HG02588 (cell line): ENCODE data around the gene TASP1.

Experiments used
- ATAC-seq: cut with Tn5 transposase; IDR thresholded peaks from one replicate; pipeline ENCODE4 v1.9.1; 2021; ENCODE audit warnings: mild to moderate bottlenecking, moderate library complexity; ENCODE audit not compliant: unreplicated experiment

The TASP1 gene

DNA sequence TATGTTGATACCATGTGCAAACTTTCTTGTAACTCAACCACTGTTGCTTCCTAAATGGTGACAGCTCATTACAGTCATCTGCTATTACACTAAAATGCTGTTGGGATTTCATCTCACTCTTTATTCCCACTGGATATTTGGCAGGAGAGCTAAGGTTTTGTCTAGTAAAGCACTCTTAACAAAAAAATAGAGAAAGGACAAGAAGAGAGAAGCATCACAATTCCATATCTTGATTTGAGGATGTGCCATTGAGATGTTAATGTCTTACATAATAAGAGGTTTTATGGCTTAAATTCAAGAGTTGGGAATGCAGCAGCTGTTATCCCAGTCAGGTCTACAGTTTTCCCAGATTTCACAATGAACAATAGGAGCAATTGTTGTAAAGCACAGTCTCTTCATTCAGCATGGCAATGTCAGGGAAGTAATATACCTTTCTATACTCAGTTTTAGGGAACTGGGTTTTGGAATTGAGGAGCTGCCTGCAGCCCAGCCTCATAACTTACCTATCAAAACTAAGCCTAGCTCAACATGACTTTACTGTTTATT, 282.7 kb downstream of the TASP1 start:
- ATAC-seq, result no peak

GRCh38 chr20:13355411-13355810, 283.3 kb downstream of the TASP1 start:
- ATAC-seq, result no peak

- no peak for ATAC-seq
Observed at GRCh38 chr20:13353261-13353945, 285.3 kb downstream of the TASP1 start.

DNA sequence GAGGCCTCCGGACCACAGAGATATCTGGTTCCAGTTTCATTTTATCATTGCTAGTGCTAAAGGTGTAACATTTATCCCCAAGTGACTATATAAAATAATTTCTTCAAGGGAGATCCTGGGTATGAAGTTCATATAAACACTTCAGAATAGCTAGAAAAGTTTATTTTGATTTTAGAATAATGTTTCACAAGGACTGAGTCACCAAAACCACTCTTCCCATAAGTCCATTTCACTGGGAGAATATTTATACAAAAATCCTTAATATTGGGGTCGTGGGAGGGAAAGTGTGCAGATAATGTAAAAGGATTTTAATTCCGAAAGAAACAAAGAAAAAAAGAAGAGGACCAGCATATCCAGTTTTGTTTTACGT, 289.5 kb downstream of the TASP1 start:
- no peak for ATAC-seq

DNA sequence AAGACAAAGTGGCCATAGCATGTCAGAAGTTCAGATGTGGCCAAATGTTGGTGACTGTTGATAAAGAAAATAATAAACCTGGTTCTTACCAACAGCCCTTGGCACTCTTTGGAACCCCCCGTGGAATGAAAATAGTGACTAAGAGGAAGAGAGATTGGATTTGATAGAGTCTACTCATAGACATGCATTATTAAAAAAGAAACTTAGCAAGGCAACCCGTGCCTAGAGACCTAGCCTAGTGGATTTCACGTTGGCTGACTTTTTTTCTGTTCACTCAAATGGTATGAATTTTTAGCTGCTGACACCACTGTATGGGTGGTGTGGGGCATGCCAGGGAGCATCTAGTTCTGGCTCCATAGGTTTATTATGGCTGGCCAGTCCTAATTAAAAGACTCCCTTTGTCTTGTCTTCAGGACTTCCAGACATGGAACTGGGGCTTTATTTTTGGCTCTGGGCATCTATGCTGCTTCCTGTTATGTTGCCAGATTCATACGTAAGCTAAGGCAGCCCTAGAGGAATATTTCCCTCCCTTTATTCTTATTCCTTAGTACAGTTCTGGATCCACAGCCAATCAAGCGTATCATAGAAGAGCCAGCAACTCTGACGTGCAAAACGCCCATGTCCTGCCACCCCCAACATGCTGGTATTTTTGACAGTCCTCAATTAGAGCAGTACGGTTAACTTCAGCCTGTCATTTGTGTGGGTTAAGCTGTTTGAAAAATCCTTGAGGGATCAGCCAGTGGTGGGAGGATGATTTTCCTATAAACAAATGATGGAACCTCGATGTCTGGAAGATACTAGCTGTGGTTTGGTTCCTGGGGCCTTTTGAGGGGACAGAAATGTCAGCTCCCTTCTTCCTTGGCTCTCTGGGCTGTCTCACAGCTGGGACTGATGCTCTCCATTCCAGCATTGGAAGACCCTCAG, 290.2 kb downstream of the TASP1 start:
- ATAC-seq, result no peak

GRCh38 chr20:13344671-13345070, 294.1 kb downstream of the TASP1 start:
- ATAC-seq, result no peak

- ATAC-seq, result no peak
Observed at GRCh38 chr20:13342469-13343242, 296.1 kb downstream of the TASP1 start.

GRCh38 chr20:13341737-13342393, 296.9 kb downstream of the TASP1 start:
- no peak for ATAC-seq

GRCh38 chr20:13340088-13340487, 298.6 kb downstream of the TASP1 start:
- ATAC-seq, result no peak
